GM12878 (cell line): ENCODE results near the gene GNAZ. TPM values are rescaled to one million over a fixed set of nuclear protein-coding genes. Genes with fewer than 3 reads are reported as not detected.

ENCODE experiments used
- ATAC-seq: fragments of 200-7000 bp; cut with Tn5 transposase; 3 replicates; pipeline ENCODE4 v1.9.1; 2020; ENCODE audit warnings: mild to moderate bottlenecking, moderate library complexity
- BruUV-seq: library from RNA; stranded (reverse); fragments of 400-500 nt; replicated peaks from 2 replicates; lab custom pipeline; 2021; lab: Mats Ljungman, UMichigan
- CTCF ChIA-PET: fragments of 300-600 bp; sonication (Branson Sonifier 250); formaldehyde crosslinking; extraction: SDS; loops from one replicate; lab custom pipeline; 2021; ENCODE audit warnings: inconsistent platforms; lab: Yijun Ruan, JAX
- POLR2A ChIA-PET: fragments of 350-600 bp; formaldehyde crosslinking; extraction: SDS; loops from one replicate; lab custom pipeline; 2021; ENCODE audit warnings: inconsistent platforms; lab: Charles Lee
- RAD21 ChIA-PET: fragments of 300-600 bp; sonication (Branson Sonifier 250); formaldehyde crosslinking; loops from one replicate; lab custom pipeline; 2023; ENCODE audit warnings: antibody characterized with exemption; ENCODE audit not compliant: unreplicated experiment; lab: Charles Lee
- SMC1A ChIA-PET: fragments of 300-600 bp; sonication (Branson Sonifier 250); formaldehyde crosslinking; loops from one replicate; lab custom pipeline; 2023; ENCODE audit not compliant: unreplicated experiment, uncharacterized antibody; lab: Charles Lee
- DNase-seq: peaks from one replicate; pipeline ENCODE4 v3.0.0-alpha.2; 2011; ENCODE audit warnings: low read depth, low spot score
- FAIRE-seq: peaks from 3 replicates; lab custom pipeline; 2011; peaks lifted over from hg19 to GRCh38; lab: Jason Lieb, UNC
- H2AFZ ChIP-seq: 2 replicates; pipeline ENCODE4 v1.6.0; 2011; ENCODE audit warnings: low read depth, low read length, control low read depth; ENCODE audit not compliant: control insufficient read depth
- H3K27ac ChIP-seq: 2 replicates; pipeline ENCODE4 v1.5.1; 2011; ENCODE audit warnings: control low read depth; ENCODE audit not compliant: control insufficient read depth, insufficient read depth
- H3K27me3 ChIP-seq, 2 experiments: replicated peaks in 1 of 2; 2 replicates each; pipeline versions ENCODE4 v1.6.0 to v1.6.1; 2011; ENCODE audit warnings: low read length in 1 of 2; ENCODE audit not compliant: control insufficient read depth in 2 of 2, insufficient read depth in 2 of 2
- H3K36me3 ChIP-seq, 2 experiments: 2 replicates each; pipeline ENCODE4 v1.5.1; 2011; ENCODE audit warnings: low read length in 1 of 2; ENCODE audit not compliant: control insufficient read depth in 2 of 2, insufficient read depth in 2 of 2
- H3K4me1 ChIP-seq: 2 replicates; pipeline ENCODE4 v1.6.1; 2011; ENCODE audit warnings: mild to moderate bottlenecking, low read length, moderate library complexity, mixed read lengths; ENCODE audit not compliant: control insufficient read depth, insufficient read depth
- H3K4me2 ChIP-seq: 2 replicates; pipeline ENCODE4 v1.6.0; 2011; ENCODE audit warnings: control low read depth; ENCODE audit not compliant: control insufficient read depth, insufficient read depth
- H3K4me3 ChIP-seq: fragments of 200-600 bp; sonication (generic); 2 replicates; pipeline ENCODE4 v1.5.1; 2016
- H3K79me2 ChIP-seq: 2 replicates; pipeline ENCODE4 v1.6.0; 2011; ENCODE audit warnings: low read length; ENCODE audit not compliant: control insufficient read depth, insufficient read depth
- H3K9ac ChIP-seq: 2 replicates; pipeline ENCODE4 v1.8.0; 2011; ENCODE audit warnings: low read length, control low read depth, mixed read lengths; ENCODE audit not compliant: control insufficient read depth, insufficient read depth
- H3K9me3 ChIP-seq: replicated peaks from 3 replicates; pipeline ENCODE4 v1.5.1; 2011; ENCODE audit warnings: mild to moderate bottlenecking, low read length; ENCODE audit not compliant: control insufficient read depth, insufficient read depth
- H4K20me1 ChIP-seq: 2 replicates; pipeline ENCODE4 v1.6.0; 2011; ENCODE audit not compliant: control insufficient read depth, insufficient read depth
- BHLHE40 ChIP-seq, 2 experiments: fragments of 450-650 bp in 1 of 2; IDR thresholded peaks; 2 replicates each; pipeline ENCODE4 v1.6.1; 2011 to 2017; ENCODE audit warnings: low read depth in 2 of 2, borderline replicate concordance in 1 of 2, improper control_type of control experiment in 1 of 2, low read length in 1 of 2, mild to moderate bottlenecking in 1 of 2
- CBX5 ChIP-seq: sonication (generic); IDR thresholded peaks from 2 replicates; pipeline ENCODE4 v1.6.1; 2016; ENCODE audit warnings: low read depth, moderate library complexity, mild to moderate bottlenecking, inconsistent platforms
- CHD1 ChIP-seq: IDR thresholded peaks from 2 replicates; pipeline ENCODE4 v1.6.1; 2012; ENCODE audit warnings: low read depth, low read length, improper control_type of control experiment
- E2F4 ChIP-seq: IDR thresholded peaks from 2 replicates; pipeline ENCODE4 v1.6.1; 2012; ENCODE audit warnings: low read depth, low read length, improper control_type of control experiment
- ESRRA ChIP-seq: IDR thresholded peaks from 2 replicates; pipeline ENCODE4 v1.6.1; 2012; ENCODE audit warnings: mild to moderate bottlenecking, low read length, improper control_type of control experiment
- MYB ChIP-seq: fragments of 150-350 bp; IDR thresholded peaks from 2 replicates; pipeline ENCODE4 v1.6.1; 2014; ENCODE audit warnings: mild to moderate bottlenecking, low read depth, low read length, borderline replicate concordance
- NR2C2 ChIP-seq: IDR thresholded peaks from 2 replicates; pipeline ENCODE4 v1.6.1; 2011; ENCODE audit warnings: borderline replicate concordance, low read depth; ENCODE audit not compliant: control insufficient read depth, insufficient read length
- PKNOX1 ChIP-seq: fragments of 450-650 bp; IDR thresholded peaks from 2 replicates; pipeline ENCODE4 v1.6.1; 2016; ENCODE audit warnings: mild to moderate bottlenecking
- POLR2AphosphoS5 ChIP-seq: IDR thresholded peaks from 2 replicates; pipeline ENCODE4 v1.6.1; 2011; ENCODE audit warnings: mild to moderate bottlenecking, low read length, inconsistent platforms
- SMAD5 ChIP-seq: IDR thresholded peaks from 2 replicates; pipeline ENCODE4 v1.6.1; 2016; ENCODE audit warnings: antibody characterized with exemption, low read depth
- TCF12 ChIP-seq: IDR thresholded peaks from 2 replicates; pipeline ENCODE4 v1.6.1; 2011; ENCODE audit warnings: low read depth, mild to moderate bottlenecking, low read length
- USF2 ChIP-seq: IDR thresholded peaks from 2 replicates; pipeline ENCODE4 v1.6.1; 2011; ENCODE audit warnings: low read depth, low read length, improper control_type of control experiment, borderline replicate concordance
- ZNF384 ChIP-seq: IDR thresholded peaks from 2 replicates; pipeline ENCODE4 v1.6.1; 2012; ENCODE audit warnings: low read depth, mild to moderate bottlenecking, low read length, improper control_type of control experiment, borderline replicate concordance
- WGBS: methylation state at CpG from one replicate; pipeline ENCODE4 v1.1.6; 2016; ENCODE audit warnings: low lambda C conversion rate; ENCODE audit not compliant: insufficient replicate concordance, insufficient coverage; ENCODE audit errors: missing lambda C conversion rate; 5-methylcytosine and 5-hydroxymethylcytosine counted together
- in situ Hi-C: fragments of 300-500 bp; cut with MboI; formaldehyde crosslinking; loops from 9 replicates; pipeline ENCODE4 v1.14.3; 2018; ENCODE audit warnings: mixed read lengths
- intact Hi-C: fragments of 100-400 bp; cut with micrococcal nuclease; formaldehyde crosslinking; loops from one replicate; pipeline ENCODE4 v1.14.2; 2022; ENCODE audit not compliant: unreplicated experiment
- polyA plus RNA-seq, 11 experiments: library from polyadenylated mRNA; depleted of rRNA in 4 of 11; unstranded in 6 of 11; stranded (reverse) in 5 of 11; fragments of >200 nt; fragmentation: Nextera tagmentation in 4 of 11; fragmentation: Illumina TruSeq in 1 of 11; extraction: Ambion mirVana in 4 of 11; extraction: Trizol in 1 of 11; gene quantifications; 1 replicate in 1 of 11; 2 replicates in 10 of 11; pipeline versions ENCODE4 v1.2.1 to v1.2.3, GENCODE V29; 2011 to 2016; ENCODE audit warnings: inconsistent platforms in 2 of 11, missing spikeins in 2 of 11, low read depth in 1 of 11
- total RNA-seq, 4 experiments: library from RNA; depleted of rRNA in 3 of 4; stranded (reverse); fragments of >200 nt in 3 of 4; fragmentation: Illumina TruSeq in 1 of 4; extraction: Trizol in 1 of 4; gene quantifications; 2 replicates each; pipeline versions ENCODE4 v1.2.1 to v1.2.3, GENCODE V29; 2013 to 2021

GNAZ gene
- total and polyA plus RNA-seq, 10 of the 15 experiments (the other 5 are each of a cell fraction or from before 2014, with no cell fraction given), result 0.09 to 1.0 (median 0.44) TPM; not detected in 1

- ChIA-PET POLR2A (no interaction called here), SMC1A (no interaction called here), RAD21 (no interaction called here), CTCF (no interaction called here)
- no TSS peak for BruUV-seq
- no peaks in the 10 kb centered on the region for H3K36me3 ChIP-seq
- H3K9me3 ChIP-seq, result no peaks in the 10 kb centered on the region
- H3K27me3 ChIP-seq, result no peaks in the 10 kb centered on the region
- no peaks in the 10 kb centered on the region for H4K20me1 ChIP-seq
- no peaks in the 10 kb centered on the region for H3K79me2 ChIP-seq
- no peak overlapping the region for H3K4me3 ChIP-seq
- no peaks in the 10 kb centered on the region; the same call in 1 of the 2 replicates for H3K4me1 ChIP-seq
- intact Hi-C loops, result no loop called here
- ATAC-seq (no peak), FAIRE-seq (no peak), DNase-seq (no peak)
- 62% methylated on average over 9 of the region's 9 CpGs for WGBS
- no peak overlapping the region for H3K9ac ChIP-seq
- no peak overlapping the region for H2AFZ ChIP-seq
- in situ Hi-C loops, result no loop called here
- no peak for TF ChIP-seq SMAD5
- TF ChIP-seq POLR2AphosphoS5, result no peak
- TF ChIP-seq USF2, result no peak
- no peak for TF ChIP-seq BHLHE40 (IDR thresholded peaks at IDR 0.05; ENCODE audit: borderline replicate concordance in 1 of 2, low read depth in 2 of 2, low read length in 1 of 2)
- no peak for TF ChIP-seq ESRRA
- TF ChIP-seq, all 136 proteins: peak for 0
- Histone ChIP-seq H3K27ac (no peak overlapping the region), H3K4me2 (no peak overlapping the region)
Observed at GRCh38 chr22:23079240-23079768, 9.0 kb downstream of the GNAZ start.

GRCh38 chr22:23079814-23080521, 9.6 kb downstream of the GNAZ start:
- H3K36me3 ChIP-seq, result no peaks in the 10 kb centered on the region
- ChIA-PET POLR2A (no interaction called here), SMC1A (no interaction called here), RAD21 (no interaction called here), CTCF (no interaction called here)
- in situ Hi-C loops, result no loop called here
- no peak overlapping the region for H3K4me3 ChIP-seq
- H2AFZ ChIP-seq, result no peak overlapping the region
- no peaks in the 10 kb centered on the region for H3K9me3 ChIP-seq
- no peak for DNase-seq
- WGBS, result 60% methylated on average over 9 of the region's 9 CpGs
- no peaks in the 10 kb centered on the region; the same call in 1 of the 2 replicates for H3K4me1 ChIP-seq
- H3K4me2 ChIP-seq, result no peak overlapping the region
- no TSS peak for BruUV-seq
- no peaks in the 10 kb centered on the region for H4K20me1 ChIP-seq
- H3K27me3 ChIP-seq, result no peaks in the 10 kb centered on the region
- no peak overlapping the region for H3K9ac ChIP-seq
- H3K79me2 ChIP-seq, result no peaks in the 10 kb centered on the region
- H3K27ac ChIP-seq, result no peak overlapping the region
- intact Hi-C loops, result no loop called here
- ATAC-seq, result no peak
- FAIRE-seq, result no peak
- TF ChIP-seq E2F4, result no peak
- no peak for TF ChIP-seq PKNOX1
- TF ChIP-seq TCF12, result no peak
- TF ChIP-seq CHD1, result no peak
- no peak for TF ChIP-seq CBX5
- no peak for TF ChIP-seq MYB
- TF ChIP-seq NR2C2, result no peak
- no peak for TF ChIP-seq ZNF384
